ENCODE results near the gene PGS1. TPM values are rescaled to one million over a fixed set of nuclear protein-coding genes. Genes with fewer than 3 reads are reported as not detected.

Gene PGS1
- polyA plus RNA-seq, 3 donors: 26.0 to 87.1 (median 28.0) TPM

GRCh38 chr17:78353834-78354233, 24.6 kb upstream of the PGS1 start:
- no peaks in the 10 kb centered on the region for H3K79me2 ChIP-seq (ENCODE audit: insufficient read depth, low read length)
- peaks cover 0 to 16% of the 10 kb centered on the region in 2 donors for H3K36me3 ChIP-seq (replicated peaks in 1 of 2; ENCODE audit: control insufficient read depth in 1 of 2, insufficient read depth in 2 of 2, low read length in 2 of 2)
- peak overlapping the region; percentile 77 for H3K4me2 ChIP-seq (replicated peaks; ENCODE audit: extremely low read depth, low read length, poor library complexity, severe bottlenecking)
- H2AFZ ChIP-seq (ENCODE audit: insufficient read depth, low read depth, low read length, poor library complexity, severe bottlenecking): no peak overlapping the region
- 92% methylated on average over 7 of the region's 8 CpGs for WGBS (ENCODE audit: insufficient coverage)
- H3K4me1 ChIP-seq (ENCODE audit: control insufficient read depth in 1 of 2, insufficient read depth in 2 of 2, low read length in 2 of 2): peaks cover 86 to 93% of the 10 kb centered on the region in 2 donors
- H3K4me1 Mint-ChIP-seq: peaks cover 84% of the 10 kb centered on the region
- peak overlapping the region; percentile 26 to 87 (median 78) for H3K27ac Mint-ChIP-seq
- H3K27me3 Mint-ChIP-seq (ENCODE audit: low read depth in 3 of 3): peaks cover 27 to 42% (median 35%) of the 10 kb centered on the region in 3 donors
- no peak overlapping the region for H3K27ac ChIP-seq (ENCODE audit: low read depth in 1 of 2, low read length in 2 of 2)
- peak overlapping the region in 1 of 2 donors; percentile 64 for H3K4me3 Mint-ChIP-seq
- peaks cover 0 to 18% (median 13%) of the 10 kb centered on the region in 7 donors for H3K9me3 Mint-ChIP-seq
- TF ChIP-seq CTCF (IDR thresholded peaks at IDR 0.05): no peak
- DNase-seq: peak in 1 of 3 donors; percentile 7
- H3K9ac ChIP-seq (ENCODE audit: insufficient read depth, low read length, poor library complexity, severe bottlenecking): no peak overlapping the region
- intact Hi-C loops (cut with micrococcal nuclease): no loop called here
- H3K4me3 ChIP-seq (replicated peaks in 1 of 3; ENCODE audit: low read depth in 2 of 3, low read length in 3 of 3): peak overlapping the region in 1 of 3 experiments; percentile 73
- H3K9me3 ChIP-seq (replicated peaks in 1 of 2; ENCODE audit: control insufficient read depth in 1 of 2, insufficient read depth in 1 of 2, low read length in 2 of 2): no peaks in the 10 kb centered on the region
- H4K20me1 ChIP-seq (ENCODE audit: insufficient read depth, low read length): peaks cover 21% of the 10 kb centered on the region
- H3K36me3 Mint-ChIP-seq: peaks cover 22 to 29% of the 10 kb centered on the region in 2 donors
- H3K27me3 ChIP-seq (ENCODE audit: control insufficient read depth in 2 of 2, insufficient read depth in 2 of 2, low read length in 2 of 2): peaks cover 8 to 31% of the 10 kb centered on the region in 2 donors

DNA sequence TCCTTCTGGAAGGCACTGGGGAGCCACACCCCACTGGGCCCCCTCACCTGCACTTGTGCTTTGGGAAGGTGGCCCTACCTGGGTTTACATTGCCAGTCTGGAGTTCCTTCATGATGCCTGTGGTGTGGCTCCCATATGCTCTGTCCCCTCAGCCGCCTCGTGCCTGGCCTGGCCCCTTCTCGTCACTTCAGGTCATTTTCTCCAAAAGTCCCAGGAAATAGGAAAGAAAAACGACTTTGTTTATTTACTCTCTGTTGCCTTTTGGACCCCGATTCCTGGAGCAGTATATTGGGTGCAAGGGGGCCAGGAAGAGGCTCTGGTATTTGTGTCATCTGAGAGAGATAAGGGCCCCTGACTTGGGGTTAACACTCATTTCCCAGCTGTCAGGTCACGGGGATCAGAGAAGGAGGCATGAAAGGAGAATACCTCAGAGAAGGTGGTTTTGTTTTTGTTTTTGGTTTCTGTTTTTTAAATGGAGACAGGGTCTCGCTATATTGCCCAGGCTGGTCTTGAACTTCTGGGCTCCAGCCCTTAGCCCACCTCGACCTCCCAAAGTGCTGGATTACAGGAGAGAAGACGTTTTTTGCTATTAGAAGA, 23.3 kb upstream of the PGS1 start:
- Histone ChIP-seq H3K4me3 (replicated peaks in 1 of 3; ENCODE audit: low read depth in 2 of 3, low read length in 3 of 3) (no peak overlapping the region), H3K9me3 (replicated peaks in 1 of 2; ENCODE audit: control insufficient read depth in 1 of 2, insufficient read depth in 1 of 2, low read length in 2 of 2) (no peaks in the 10 kb centered on the region), H3K36me3 (replicated peaks in 1 of 2; ENCODE audit: control insufficient read depth in 1 of 2, insufficient read depth in 2 of 2, low read length in 2 of 2) (peaks cover 0 to 19% of the 10 kb centered on the region in 2 donors), H4K20me1 (ENCODE audit: insufficient read depth, low read length) (peaks cover 32% of the 10 kb centered on the region), H3K27ac (ENCODE audit: low read depth in 1 of 2, low read length in 2 of 2) (no peak overlapping the region), H3K9ac (ENCODE audit: insufficient read depth, low read length, poor library complexity, severe bottlenecking) (no peak overlapping the region), H2AFZ (ENCODE audit: insufficient read depth, low read depth, low read length, poor library complexity, severe bottlenecking) (no peak overlapping the region), H3K4me2 (replicated peaks; ENCODE audit: extremely low read depth, low read length, poor library complexity, severe bottlenecking) (no peak overlapping the region), H3K27me3 (ENCODE audit: control insufficient read depth in 2 of 2, insufficient read depth in 2 of 2, low read length in 2 of 2) (peaks cover 8 to 35% of the 10 kb centered on the region in 2 donors), H3K79me2 (ENCODE audit: insufficient read depth, low read length) (no peaks in the 10 kb centered on the region), H3K4me1 (ENCODE audit: control insufficient read depth in 1 of 2, insufficient read depth in 2 of 2, low read length in 2 of 2) (peaks cover 85 to 95% of the 10 kb centered on the region in 2 donors)
- H3K27ac Mint-ChIP-seq: peak overlapping the region in 6 of 7 donors; percentile 44 to 90 (median 79)
- no peak for TF ChIP-seq CTCF (IDR thresholded peaks at IDR 0.05)
- intact Hi-C loops (cut with micrococcal nuclease): no loop called here
- 83% methylated on average over 8 of the region's 9 CpGs for WGBS (ENCODE audit: insufficient coverage)
- peaks cover 23 to 30% of the 10 kb centered on the region in 2 donors for H3K36me3 Mint-ChIP-seq
- peak overlapping the region in 1 of 2 donors; percentile 71 for H3K4me3 Mint-ChIP-seq
- no peak for DNase-seq
- H3K9me3 Mint-ChIP-seq: peaks cover 0 to 17% (median 15%) of the 10 kb centered on the region in 7 donors
- H3K27me3 Mint-ChIP-seq (ENCODE audit: low read depth in 3 of 3): peaks cover 30 to 49% (median 36%) of the 10 kb centered on the region in 3 donors
- peaks cover 77% of the 10 kb centered on the region for H3K4me1 Mint-ChIP-seq

All from CD14-positive monocyte (primary cell).